HG03520 (cell line): ENCODE results near the gene LRWD1.
A peak's percentile ranks its signal among the peaks of the same experiment; 100 is the strongest.

Experiments used
- ATAC-seq: cut with Tn5 transposase; IDR thresholded peaks from one replicate; pipeline ENCODE4 v1.9.1; 2021; ENCODE audit warnings: mild to moderate bottlenecking, moderate library complexity; ENCODE audit not compliant: unreplicated experiment

Gene LRWD1

DNA sequence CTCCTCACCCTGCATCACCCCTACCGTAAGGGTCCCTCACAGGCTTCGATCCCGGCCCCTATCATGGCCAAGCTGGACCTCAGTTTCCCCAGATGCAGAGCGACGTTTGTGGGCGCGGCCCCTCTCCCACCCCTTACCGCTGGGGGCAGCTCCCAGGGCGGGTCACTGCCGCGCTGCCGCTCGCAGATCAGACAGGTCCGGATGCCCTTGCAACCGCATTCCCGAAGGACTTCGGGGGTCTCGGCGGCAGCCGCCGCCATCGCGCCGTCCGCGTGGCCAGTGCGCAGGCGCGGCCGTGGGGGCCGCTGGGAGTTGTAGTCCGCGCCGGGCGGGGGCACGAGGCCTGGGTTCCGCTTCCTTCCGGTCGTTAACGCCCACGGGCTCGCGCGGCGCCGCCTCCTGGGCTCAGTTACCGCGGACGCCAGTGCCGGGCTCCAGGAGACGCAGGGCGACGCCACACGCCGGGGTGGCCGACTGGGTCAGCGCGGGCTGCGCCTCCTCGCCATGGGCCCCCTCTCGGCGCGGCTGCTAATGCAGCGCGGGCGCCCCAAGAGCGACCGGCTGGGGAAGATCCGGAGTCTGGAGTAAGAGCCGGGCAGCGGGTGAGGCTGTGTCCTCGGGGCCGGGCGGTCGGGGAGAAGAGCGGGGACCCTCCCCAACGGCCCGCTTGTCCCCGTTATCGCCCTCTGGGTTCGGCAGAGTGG lies at the start of gene LRWD1, which contains the start of gene ALKBH4:
Gene LRWD1, plus strand, starts transcription at position 408 of the 704 bp plus-strand sequence. Its CDS starts 97 bp downstream, at position 505.
Gene ALKBH4, minus strand, starts transcription at position 287 of the 704 bp plus-strand sequence. Its CDS starts 27 bp downstream, at position 260.
- ATAC-seq: peak; percentile 79

DNA sequence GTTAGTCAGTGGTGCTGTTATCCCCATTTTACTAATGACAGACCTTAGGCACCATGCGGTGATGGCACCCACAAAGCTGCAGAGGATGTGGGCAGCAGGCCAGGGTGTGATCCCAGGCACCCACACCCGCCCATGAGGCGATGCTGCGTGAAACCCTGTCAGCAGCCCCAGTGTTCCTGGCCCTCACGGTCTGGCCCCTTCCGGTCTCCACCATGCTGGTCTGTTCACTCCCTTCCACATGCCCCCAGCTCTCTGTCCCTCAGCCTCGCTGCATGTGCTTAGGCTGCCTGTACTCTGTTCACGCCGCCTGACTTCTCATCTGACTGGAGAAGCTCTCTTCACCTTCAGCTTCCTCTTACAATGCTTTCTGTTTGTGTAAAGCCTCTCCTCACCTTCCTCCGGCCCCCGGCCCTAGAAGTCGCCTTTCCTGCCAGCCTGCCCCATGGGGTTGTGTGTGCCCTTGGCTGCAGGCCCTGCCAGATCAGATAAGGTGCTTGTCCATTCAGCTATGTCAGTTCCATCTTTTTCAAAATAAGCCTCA lies 49.0 kb upstream of the LRWD1 start:
- no peak for ATAC-seq

DNA sequence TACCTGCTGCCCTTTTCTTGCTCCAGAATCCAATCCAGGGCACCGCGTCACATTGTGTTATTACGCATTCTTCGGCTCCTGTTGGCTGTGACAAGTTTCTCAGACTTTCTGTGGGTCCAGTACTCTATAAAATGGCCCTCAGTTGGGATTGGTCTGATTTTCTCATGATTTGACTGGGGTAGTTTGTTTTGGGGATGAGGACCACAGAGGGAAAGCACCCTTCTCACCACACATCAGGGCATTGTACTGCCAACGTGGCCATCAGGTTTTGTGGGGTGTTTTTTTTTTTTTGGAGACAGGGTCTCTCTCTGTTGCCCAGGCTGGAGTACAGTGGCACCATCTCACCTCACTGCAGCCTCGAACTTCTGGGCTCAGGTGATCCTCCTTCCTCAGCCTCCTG lies 48.4 kb upstream of the LRWD1 start:
- no peak for ATAC-seq

DNA sequence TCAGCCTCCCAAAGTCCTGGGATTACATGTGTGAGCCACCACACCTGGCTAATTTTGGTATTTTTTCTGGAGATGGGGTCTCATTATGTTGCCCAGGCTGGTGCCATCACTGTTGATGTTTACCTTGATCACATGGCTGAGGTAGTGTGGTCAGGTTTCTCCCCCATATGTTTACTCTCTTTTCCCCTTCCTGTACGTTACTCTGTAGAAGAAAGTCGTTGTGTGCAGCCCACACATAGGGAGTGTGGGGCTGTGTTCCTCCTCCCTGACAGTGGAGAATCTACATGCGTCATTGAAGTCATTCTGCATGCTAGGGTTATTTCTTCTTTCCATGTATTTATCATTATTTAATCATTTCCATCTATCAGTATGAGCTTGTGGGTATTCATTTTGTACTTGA lies 47.7 kb upstream of the LRWD1 start:
- ATAC-seq: no peak

DNA sequence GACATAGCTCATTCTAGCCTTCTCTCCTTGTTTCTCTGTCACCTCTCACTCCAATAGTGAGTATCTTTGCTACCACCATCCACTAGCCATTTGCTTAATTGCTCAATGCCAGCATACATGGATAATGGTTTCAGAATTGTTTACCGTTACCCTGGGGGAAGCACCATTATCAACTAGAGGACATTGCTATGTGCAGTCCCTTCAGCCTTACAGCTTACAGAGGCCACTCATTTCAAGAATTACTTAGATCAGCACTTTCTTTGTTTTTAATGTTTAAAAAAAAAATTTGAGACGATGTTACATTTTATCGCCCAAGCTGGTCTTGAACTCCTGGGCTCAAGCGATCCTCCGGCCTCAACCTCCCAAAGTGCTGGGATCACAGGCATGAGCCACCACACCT lies 46.2 kb upstream of the LRWD1 start:
- no peak for ATAC-seq

DNA sequence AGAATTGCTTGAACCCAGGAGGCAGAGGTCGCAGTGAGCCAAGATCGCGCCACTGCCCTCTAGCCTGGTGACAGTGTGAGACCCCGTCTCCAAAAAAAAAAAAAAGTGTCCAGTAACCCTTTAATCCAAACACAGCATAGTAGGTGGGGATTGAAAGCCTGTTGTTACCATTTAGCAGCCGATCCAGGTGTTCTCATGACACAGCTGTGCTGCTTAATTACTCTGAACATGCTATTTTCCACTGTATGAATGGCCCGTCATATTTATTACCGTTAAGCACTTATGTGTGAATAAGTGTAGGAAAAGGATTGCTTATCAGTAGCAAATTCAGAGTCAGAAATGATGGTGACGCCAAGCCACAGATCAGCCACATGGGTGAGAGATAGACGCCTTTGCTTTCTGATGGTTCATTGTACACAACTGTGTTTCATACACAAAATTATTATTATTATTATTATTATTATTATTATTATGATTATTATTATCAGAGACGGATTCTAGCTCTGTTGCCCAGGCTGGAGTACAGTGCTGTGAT lies 43.0 kb upstream of the LRWD1 start:
- ATAC-seq: no peak

DNA sequence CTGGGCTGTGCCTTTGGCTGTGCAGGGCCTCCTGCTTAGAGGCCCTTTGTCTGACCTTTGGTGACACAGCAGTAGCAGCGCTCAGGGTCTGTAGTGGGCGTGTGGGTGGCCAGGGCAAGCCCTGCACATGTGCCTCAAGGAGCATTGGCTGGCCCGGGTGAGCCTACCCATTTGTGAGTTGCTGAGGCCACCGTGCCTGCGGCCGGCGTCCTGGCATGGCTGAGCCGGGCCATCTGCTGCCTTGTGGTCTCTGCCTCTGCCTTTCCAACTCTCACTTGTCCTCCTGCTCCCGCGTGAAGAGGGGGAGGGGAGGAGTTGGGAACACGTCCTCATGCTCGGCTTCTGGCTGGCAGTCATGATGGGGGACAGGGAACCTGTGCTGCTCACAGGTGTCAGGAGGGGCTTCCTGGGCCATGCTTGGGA lies 40.6 kb upstream of the LRWD1 start:
- no peak for ATAC-seq

DNA sequence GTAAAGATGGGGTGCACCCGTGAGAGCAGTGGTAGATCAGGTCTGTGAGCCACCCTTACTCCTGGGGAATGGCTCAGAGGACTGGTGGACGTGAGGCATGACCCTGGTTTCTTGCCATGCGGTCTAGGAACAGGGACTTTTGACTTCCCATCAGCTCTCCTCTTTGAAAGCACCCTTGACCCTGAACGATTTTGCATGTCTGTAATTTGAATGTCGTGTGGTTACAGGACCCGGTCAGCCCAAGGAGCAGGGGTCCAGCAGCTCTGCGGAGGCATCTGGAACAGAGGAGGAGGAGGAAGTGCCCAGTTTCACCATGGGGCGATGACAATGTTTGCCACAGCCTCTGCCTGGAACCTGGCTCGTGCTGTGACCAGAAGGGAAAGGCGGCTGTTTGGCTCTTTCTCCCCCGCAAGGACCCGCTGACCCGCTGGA lies 40.0 kb upstream of the LRWD1 start:
- ATAC-seq: no peak

DNA sequence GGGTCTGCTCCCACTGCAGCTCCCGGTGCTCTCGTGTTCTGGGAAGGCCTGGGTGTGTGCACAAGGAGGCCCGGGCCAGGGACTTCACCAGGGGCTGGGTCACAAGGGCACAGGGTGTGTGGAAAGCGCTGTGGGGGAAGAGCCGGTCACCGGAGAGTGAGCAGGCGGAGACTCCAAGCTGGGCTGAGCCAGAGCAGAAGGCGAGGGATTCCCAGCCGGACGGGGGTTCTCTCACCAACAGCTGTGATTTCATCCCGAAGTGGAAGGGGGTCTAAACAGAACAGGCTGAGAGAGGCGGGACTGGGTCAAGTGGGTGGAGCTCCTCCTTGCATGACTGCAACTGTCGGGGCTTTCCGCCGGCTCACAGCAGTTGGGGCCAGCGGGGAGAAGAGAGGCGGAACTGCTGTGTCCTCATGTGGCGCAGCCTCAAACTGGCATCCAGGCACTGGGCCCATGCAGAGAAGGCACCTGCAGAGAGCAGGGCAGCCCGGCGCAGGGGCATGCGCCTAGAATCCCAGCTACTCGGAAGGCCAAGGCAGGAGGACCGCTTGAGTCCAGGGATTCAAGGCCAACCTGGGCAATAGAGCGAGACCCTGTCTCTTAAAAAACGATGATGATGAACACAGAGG lies 39.0 kb upstream of the LRWD1 start:
- peak; percentile 59 for ATAC-seq

DNA sequence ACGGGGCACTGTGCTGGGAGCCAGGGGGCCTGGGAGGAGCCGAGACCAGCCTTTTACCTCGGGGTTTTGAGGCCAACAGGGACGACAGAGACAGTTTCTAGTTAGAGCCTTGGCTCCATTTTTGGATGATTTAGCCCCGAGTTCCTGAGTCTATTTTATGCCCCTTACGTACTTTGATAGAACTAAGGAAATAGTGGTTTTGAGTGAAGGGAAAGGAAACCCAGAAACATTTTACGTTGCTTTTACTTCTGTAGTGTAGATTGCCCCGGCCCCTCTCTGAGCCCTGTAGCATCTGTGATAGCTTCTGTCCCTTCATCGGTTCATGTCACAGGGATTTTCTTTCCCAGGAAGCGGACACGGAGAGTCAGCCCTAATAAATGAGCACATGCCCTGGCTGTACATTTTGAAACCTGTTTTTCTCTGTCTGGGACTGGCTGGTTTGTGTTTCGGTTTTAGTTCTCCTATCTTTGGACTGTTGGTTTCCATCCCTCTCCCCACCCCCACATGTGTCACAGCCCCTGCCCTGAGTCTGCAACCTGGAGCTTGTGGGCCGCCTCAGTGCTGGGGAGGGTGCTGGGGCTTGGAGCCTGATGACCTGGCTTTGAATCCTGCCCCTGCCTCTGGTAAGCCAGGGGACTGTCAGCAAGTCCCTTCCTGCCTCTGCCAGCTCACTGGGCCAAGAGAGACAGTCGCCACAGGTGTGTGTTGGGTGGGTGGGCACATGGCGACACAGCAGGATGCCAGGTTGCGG lies 38.3 kb upstream of the LRWD1 start:
- ATAC-seq: peak; percentile 41

DNA sequence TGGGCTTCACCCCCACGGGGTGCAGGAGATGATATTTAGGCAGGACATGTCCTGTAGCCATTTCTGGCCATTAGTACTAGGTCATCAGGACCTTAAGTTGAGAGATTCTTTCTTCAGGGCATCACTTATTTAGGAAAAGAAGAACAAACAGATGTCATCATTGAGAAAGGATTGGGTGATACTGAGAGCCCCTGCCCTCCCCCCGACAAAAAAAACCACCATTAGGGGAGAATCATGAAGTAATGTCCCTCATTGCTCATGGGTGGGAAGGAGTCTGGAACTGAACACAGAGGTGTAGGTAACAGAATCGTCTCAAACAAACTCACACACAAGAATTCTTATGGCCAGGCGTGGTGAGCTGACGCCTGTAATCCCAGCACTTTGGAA lies 37.8 kb upstream of the LRWD1 start:
- no peak for ATAC-seq

DNA sequence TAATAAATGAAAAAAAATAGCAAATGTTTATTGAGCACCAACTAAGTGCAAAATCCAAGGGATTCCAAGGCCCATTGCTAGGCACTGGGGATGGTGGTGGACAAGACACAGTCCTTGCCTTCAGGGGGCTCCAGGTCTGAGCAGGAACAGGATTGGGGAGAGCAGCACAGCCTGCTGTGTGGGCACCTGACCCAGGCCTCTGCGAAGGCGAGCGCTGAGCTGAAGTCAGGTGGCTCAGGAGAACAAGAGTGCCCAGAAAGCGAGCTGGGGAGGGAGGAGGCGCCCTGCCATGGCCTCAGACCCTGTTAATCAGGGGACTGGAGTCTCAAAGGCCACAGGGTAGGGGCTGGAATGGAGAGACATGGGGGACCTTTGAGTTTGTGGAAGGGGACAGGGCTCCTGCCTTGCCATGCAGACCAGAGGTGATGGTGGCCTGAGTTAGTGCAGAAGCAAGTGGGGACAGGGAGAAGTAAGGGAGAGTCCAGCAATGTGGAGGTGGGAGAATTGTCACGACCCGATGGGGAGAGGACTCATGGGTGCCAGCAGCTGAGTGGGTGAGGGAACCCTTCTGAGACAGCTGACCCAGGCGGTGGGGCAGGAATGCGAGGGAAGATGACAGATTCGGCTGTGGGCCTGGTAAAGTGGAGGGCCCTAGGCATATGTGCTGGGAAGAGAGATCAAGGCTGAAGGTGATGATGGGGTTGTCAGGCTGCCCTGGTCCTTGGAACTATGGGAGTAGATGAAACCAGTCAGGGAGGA lies 35.5 kb upstream of the LRWD1 start:
- ATAC-seq: no peak

DNA sequence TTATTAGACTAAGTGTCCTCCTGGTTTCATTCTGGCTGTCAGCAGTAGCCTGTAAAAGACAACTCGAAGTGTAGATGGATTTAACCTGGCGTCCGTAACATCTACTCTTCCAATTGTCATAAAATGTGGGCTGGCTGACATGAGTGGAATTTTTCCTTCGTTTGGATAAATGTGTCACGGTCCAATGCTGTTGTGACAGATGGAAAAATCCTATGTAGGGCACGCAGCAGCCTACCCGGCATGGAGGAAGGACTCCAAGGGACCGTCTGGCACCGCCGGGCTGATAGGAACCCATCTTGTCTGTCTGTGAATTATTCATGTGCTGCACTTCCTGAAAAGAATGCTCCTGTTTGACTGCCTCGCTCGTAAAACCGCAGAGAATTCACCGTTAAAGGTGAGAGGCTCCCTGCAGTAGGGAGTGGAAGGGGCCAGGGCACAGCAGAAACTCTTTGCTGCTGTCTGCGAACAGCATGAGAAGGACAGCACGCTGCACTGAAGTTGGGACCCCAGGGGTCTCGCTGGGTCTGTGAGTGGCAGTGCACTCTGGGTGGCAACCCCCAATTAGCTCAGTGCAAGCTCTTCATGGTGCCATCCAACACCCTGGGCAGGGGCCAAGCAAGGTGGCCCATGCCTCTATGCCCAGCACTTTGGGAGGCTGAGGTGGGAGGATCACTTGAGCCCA lies 33.0 kb upstream of the LRWD1 start:
- ATAC-seq: no peak

DNA sequence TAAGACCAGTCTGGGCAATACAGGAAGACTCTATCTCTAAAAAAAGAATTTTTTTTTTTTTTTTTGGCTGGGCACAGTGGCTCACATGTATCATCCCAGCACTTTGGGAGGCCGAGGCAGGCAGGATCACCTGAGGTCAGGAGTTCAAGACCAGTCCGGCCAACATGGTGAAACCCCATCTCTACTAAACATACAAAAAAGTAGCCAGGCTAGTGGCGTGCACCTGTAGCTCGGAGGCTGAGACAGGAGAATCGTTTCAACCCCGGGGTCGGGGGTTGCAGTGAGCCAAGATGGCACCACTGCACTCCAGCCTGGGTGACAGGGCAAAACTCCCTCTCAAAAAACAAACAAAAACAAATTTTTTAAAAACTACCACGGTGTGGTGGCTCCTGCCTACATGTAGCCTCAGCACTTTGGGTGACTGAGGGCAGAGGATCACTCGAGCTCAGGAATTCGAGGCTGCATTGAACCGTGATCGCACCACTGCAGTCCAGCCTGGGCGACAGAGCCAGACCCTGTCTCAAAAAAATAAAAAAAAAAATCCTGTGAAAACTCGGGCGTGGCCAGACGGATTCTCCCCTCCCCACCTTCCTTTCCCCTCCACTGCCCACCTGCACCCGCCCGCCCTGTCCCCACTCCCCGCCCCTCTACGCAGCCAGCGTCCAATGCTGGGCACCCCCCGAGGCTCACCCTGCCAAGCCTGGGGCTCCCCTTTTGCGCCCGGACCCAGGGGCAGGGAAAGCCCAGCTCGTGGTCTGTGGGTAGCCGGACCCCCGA lies 32.2 kb upstream of the LRWD1 start:
- ATAC-seq: peak; percentile 25

DNA sequence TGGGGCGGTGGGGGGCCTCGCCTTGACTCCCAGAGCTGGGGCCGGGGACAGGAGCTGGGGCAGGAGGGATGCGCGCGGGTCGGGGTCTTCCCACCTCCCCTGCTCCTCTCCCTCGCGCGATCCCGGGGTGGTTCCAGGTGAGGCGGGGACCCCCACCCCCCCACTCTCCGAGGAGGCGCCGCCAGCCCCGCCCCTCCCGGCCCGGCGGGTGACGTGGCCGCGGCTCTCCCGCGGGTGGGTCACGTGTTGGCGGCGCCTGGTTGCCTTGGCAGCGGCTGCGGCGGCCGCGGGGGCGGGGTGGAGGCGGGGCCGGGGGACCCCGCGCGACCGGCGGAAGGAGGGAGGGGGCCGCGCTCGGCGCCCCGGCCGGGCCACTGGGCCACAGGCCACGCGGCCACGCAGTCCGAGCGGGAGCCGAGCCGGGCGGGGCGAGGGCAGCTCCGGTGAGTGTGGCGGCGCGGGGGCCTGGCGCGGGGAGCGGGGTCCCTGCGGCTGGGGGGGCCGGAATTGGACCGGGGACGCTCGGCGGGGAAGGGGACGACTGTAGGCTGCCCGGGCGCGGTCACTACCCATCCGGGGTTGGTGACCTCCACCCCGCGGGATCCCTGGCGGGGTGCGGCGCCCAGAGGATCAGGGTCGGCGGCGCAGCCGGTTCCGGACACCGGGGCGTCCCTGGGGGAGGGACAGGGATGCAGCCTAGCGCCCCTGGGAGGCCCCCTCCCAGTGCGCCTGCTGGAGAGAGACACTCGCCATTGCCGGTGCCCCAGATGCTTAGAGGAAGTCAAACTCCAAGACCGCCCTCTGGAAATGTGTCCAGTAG lies 31.4 kb upstream of the LRWD1 start, which contains the start of gene ORAI2:
Gene ORAI2, plus strand, starts transcription at position 357 of the 820 bp plus-strand sequence. CDS start 5,382 bp downstream, outside the sequence.
- ATAC-seq: peak; percentile 71

DNA sequence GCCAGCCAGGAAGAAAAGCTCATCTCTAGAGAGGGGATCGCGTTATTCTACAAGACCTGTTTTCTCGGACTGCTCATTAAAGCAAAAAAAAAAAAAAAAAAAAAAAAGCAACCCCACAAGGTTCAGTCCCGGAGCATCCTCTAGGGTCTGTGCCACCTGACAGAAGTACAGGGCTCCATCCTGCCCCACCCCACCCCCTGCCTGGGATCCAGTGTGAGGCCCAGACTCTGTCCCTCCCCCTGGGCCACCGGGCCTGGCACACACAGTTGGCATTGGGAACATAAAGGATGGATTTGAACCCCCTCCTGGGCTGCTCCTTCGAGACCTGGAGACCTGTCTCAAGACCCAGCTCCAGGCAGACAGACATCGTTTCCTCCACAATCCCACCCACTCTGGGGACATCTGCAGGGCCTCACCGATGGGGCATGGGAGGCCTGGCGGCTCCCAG lies 30.7 kb upstream of the LRWD1 start:
- ATAC-seq: no peak

DNA sequence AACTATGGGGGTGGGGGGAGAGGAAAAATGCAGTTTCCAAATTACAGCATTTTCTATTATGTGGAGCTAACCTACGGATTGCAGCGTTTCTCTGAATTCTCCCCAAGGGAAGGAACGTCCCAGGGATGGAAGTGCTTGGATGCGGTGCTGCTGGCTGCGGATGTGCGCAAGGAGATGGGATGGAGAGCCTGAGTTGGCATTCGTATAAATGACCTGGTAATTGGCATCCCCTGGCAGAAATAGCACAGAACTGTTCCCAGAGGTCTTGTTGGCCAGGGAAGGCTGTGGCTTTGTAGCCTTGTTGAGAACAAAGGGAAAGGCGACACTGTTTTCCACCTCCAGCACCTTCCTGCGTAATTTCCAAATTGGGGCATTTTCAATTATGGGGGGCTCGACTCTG lies 28.7 kb upstream of the LRWD1 start:
- no peak for ATAC-seq
